ENCODE measurements around the gene FOXO1. TPM values are rescaled to one million over a fixed set of nuclear protein-coding genes. Genes with fewer than 3 reads are reported as not detected.

The FOXO1 gene
- total RNA-seq, 4 donors from 2014 or later = 117 to 250 (median 159) TPM

DNA sequence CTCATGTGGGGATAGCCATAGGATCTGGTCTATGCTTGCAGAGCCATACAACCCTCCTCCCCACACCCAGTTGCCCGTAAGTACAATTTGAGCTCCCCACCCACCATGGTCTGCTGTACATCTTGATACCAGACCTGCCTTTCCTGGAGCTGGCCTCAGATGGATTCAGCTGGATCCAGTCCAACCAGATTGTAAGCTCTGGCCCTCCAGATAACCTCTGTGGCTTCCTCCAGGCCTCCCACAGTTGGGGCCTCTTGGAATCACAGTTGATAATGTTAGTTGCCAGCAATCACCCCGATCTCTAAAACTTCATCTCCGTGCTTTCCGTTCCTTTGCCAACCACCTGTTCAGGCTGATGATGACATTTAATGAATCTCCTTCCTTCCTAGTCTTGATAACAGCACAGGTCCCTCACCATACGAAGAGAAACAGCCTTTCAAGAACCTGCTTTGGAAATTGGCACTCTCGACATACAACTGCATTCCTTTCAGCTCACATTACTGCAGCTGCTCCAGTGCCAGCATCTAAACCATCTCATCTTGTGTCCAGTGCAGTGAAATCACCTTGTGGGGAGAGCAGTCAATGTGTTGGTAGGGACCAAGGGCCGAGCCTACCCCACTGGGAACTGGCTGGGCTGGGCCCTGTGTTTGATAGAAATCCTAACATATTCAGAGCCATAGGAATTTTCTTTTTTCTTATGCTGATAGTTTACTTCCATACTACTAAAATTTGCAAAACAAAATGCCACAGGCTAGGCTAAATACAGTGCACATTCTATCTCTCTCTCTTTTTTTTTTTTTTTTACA is 15.1 kb upstream of the FOXO1 start:
- no peak for TF ChIP-seq POLR2A (IDR thresholded peaks at IDR 0.05)
- TF ChIP-seq, protein P1, sequence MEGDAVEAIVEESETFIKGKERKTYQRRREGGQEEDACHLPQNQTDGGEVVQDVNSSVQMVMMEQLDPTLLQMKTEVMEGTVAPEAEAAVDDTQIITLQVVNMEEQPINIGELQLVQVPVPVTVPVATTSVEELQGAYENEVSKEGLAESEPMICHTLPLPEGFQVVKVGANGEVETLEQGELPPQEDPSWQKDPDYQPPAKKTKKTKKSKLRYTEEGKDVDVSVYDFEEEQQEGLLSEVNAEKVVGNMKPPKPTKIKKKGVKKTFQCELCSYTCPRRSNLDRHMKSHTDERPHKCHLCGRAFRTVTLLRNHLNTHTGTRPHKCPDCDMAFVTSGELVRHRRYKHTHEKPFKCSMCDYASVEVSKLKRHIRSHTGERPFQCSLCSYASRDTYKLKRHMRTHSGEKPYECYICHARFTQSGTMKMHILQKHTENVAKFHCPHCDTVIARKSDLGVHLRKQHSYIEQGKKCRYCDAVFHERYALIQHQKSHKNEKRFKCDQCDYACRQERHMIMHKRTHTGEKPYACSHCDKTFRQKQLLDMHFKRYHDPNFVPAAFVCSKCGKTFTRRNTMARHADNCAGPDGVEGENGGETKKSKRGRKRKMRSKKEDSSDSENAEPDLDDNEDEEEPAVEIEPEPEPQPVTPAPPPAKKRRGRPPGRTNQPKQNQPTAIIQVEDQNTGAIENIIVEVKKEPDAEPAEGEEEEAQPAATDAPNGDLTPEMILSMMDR (IDR thresholded peaks at IDR 0.05 in 4 of 5, conservative IDR thresholded peaks at IDR 0.05 in 1 of 5) = no peak
- Histone ChIP-seq H3K36me3 (no peaks in the 10 kb centered on the region), H3K27me3 (no peaks in the 10 kb centered on the region), H3K9me3 (no peaks in the 10 kb centered on the region), H3K4me1 (peaks cover 13 to 19% of the 10 kb centered on the region in 2 donors), H3K27ac (peak overlapping the region; percentile 17 to 61 (median 54)), H3K4me3 (no peak overlapping the region)
- DNase-seq (peak; percentile 28 to 54), ATAC-seq (peak; percentile 62 to 80)
- intact Hi-C loops (cut with DNase I; ENCODE audit: low total_unique reads) (loop anchor here (1.0 to 2.0 kb wide), 3 partner anchors 612 to 997 kb away; no protein-coding TSS in a partner anchor), in situ Hi-C loops (cut with MboI; ENCODE audit: low sequenced_read_pairs in 4 of 4) (loop anchor here (5.0 to 25.0 kb wide), 5 partner anchors 609 to 994 kb away; no protein-coding TSS in a partner anchor)

DNA sequence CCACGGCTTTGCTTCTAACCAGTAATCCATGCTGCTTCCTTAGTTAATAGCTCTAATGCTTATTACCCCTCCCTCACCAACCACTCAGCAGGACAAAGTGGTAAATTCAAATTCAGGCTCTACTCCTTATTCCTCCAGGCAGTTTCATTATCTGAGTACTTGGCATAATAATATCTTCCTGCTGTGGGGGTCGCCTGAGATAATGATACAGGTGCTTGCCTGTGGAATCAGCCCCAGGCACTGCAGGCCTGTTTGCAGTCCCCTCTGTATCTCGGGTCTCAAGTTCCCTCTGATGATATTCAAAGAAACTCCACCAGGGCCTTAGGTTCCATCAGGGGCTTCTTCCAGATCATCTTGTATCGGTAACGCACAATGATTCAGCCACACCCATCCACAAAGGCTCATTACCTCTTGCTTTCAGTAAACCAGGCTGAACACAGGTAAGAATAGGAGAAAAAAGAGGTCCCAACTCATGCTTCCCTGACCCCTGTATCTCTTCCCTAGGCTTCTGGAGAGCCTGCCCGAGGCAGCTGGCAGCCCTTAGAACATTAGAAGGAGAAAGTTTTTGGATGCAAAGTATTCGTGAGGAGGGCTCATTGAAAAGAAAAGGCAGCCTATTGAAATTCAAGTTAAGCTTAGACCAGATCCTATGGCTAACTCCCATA is 14.3 kb upstream of the FOXO1 start:
- TF ChIP-seq, protein P1 (IDR thresholded peaks at IDR 0.05 in 4 of 5, conservative IDR thresholded peaks at IDR 0.05 in 1 of 5) = no peak
- no peak for TF ChIP-seq POLR2A (IDR thresholded peaks at IDR 0.05)
- in situ Hi-C loops (cut with MboI; ENCODE audit: low sequenced_read_pairs in 4 of 4) (loop anchor here (5.0 to 25.0 kb wide), 5 partner anchors 608 to 993 kb away; no protein-coding TSS in a partner anchor), intact Hi-C loops (cut with DNase I; ENCODE audit: low total_unique reads) (loop anchor here (1.0 to 2.0 kb wide), 2 partner anchors 611 to 996 kb away; no protein-coding TSS in a partner anchor)
- ATAC-seq = no peak
- DNase-seq = no peak
- H3K27me3 ChIP-seq = no peaks in the 10 kb centered on the region
- peaks cover 13 to 19% of the 10 kb centered on the region in 2 donors for H3K4me1 ChIP-seq
- H3K36me3 ChIP-seq = no peaks in the 10 kb centered on the region
- H3K9me3 ChIP-seq = no peaks in the 10 kb centered on the region
- no peak overlapping the region for H3K4me3 ChIP-seq
- H3K27ac ChIP-seq = peak overlapping the region in 2 of 4 donors; percentile 51 to 61

DNA sequence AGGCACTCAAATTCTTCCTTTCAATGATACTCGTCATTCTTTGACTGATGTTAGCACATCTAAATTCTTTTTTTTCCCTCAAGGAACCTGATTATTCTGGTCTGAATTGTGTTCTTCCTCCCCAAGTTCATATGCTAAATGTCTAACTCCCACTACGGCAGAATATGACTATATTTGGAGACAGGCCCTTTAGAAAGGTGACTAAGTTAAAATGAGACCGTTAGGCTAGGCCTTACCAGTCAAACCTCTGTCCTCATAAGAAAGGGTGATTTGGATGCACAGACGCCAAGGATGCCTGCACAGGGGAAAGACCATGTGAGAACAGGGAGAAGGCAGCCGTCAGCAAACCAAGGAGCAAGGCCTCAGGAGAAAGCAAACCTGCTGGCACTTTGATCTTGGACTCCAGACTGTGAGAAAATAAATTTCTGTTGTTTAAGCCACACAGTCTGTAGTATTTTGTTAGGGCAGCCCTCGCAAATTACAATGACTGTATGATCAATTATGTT is 13.1 kb upstream of the FOXO1 start:
- Histone ChIP-seq H3K36me3 (no peaks in the 10 kb centered on the region), H3K9me3 (no peaks in the 10 kb centered on the region), H3K4me1 (peaks cover 13 to 19% of the 10 kb centered on the region in 2 donors), H3K4me3 (no peak overlapping the region), H3K27me3 (no peaks in the 10 kb centered on the region), H3K27ac (no peak overlapping the region)
- in situ Hi-C loops (cut with MboI; ENCODE audit: low sequenced_read_pairs in 4 of 4) (loop anchor here in 1 of 4 donors (25.0 kb wide), 2 partner anchors 742 to 992 kb away; no protein-coding TSS in a partner anchor), intact Hi-C loops (cut with DNase I; ENCODE audit: low total_unique reads) (no loop called here)
- DNase-seq (no peak), ATAC-seq (no peak)
- TF ChIP-seq, protein P1 (IDR thresholded peaks at IDR 0.05 in 4 of 5, conservative IDR thresholded peaks at IDR 0.05 in 1 of 5) = no peak
- TF ChIP-seq POLR2A (IDR thresholded peaks at IDR 0.05) = no peak

DNA sequence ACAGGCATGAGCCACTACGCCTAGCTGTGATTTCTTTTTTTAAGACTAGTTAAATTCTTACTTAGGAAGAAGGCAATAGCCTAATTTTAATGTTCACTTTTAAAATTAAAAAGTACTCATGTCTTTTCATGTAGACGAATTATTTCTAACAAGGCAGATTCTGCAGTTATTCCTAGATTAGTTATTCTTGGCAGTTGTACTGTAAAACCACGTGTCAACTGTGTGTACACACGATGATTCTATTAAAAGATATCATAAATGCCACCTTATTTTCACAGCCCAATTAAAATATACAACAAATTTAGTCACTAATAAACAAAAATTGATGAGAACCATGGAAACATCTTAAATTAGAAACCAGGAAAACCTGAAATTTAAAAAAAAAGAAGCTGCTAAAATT is 10.6 kb upstream of the FOXO1 start:
- ATAC-seq (no peak), DNase-seq (no peak)
- no peak overlapping the region for H3K27ac ChIP-seq
- no peaks in the 10 kb centered on the region for H3K36me3 ChIP-seq
- no peaks in the 10 kb centered on the region for H3K27me3 ChIP-seq
- TF ChIP-seq POLR2A (IDR thresholded peaks at IDR 0.05) = no peak
- TF ChIP-seq, protein P1 (IDR thresholded peaks at IDR 0.05 in 4 of 5, conservative IDR thresholded peaks at IDR 0.05 in 1 of 5) = no peak
- H3K9me3 ChIP-seq = no peaks in the 10 kb centered on the region
- in situ Hi-C loops (cut with MboI; ENCODE audit: low sequenced_read_pairs in 4 of 4) (loop anchor here in 1 of 4 donors (25.0 kb wide), 2 partner anchors 740 to 990 kb away; no protein-coding TSS in a partner anchor), intact Hi-C loops (cut with DNase I; ENCODE audit: low total_unique reads) (no loop called here)
- H3K4me3 ChIP-seq = no peak overlapping the region
- H3K4me1 ChIP-seq = peaks cover 16% of the 10 kb centered on the region in 2 donors

Data from gastrocnemius medialis (tissue), 4 donors.